ENCODE data around the gene RABGAP1L.
A peak's percentile ranks its signal among the peaks of the same experiment; 100 is the strongest.

RABGAP1L gene

DNA sequence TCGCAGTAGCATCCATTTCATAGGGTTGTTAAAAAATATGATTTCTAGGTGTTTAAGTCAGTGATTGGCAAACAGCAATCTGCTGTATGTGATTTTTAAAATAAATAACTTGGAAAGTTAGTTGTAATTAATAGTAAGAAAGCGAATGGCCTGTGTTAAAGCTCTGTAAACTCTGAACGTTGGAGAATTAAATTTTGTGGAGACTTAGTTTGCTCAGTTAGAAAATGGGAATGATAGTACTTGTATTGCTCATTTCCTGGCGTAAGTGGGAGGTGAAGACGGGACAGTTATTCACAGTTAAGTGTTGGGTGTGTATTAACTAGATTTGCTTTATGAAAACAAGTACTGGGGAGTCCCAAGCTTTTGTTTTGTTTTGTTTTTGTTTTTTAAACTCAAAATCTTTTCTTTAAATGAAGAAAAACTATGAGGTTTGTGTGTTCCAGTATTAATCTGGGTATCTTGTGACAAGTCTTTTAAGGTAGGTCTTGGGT lies 841.4 kb downstream of the RABGAP1L start:
- no peak for TF ChIP-seq POLR2A (IDR thresholded peaks at IDR 0.05; ENCODE audit: extremely low read depth, insufficient read length)
- no peak for TF ChIP-seq MYC (IDR thresholded peaks at IDR 0.05; ENCODE audit: low read depth, low read length)
- TF ChIP-seq MAX (IDR thresholded peaks at IDR 0.05; ENCODE audit: low read depth, low read length): no peak
- TF ChIP-seq CTCF (IDR thresholded peaks at IDR 0.05; ENCODE audit: low read depth, low read length): no peak
- H3K4me3 ChIP-seq (ENCODE audit: low read depth, low read length): peak overlapping the region; percentile 96
- peak; percentile 37 for DNase-seq (ENCODE audit: low read depth)

GRCh38 chr1:175002910-175003517 lies 843.7 kb downstream of the RABGAP1L start:
- TF ChIP-seq CTCF (IDR thresholded peaks at IDR 0.05; ENCODE audit: low read depth, low read length) (no peak), MYC (IDR thresholded peaks at IDR 0.05; ENCODE audit: low read depth, low read length) (no peak), MAX (IDR thresholded peaks at IDR 0.05; ENCODE audit: low read depth, low read length) (no peak), POLR2A (IDR thresholded peaks at IDR 0.05; ENCODE audit: extremely low read depth, insufficient read length) (no peak)
- no peak for DNase-seq (ENCODE audit: low read depth)
- peak overlapping the region; percentile 96 for H3K4me3 ChIP-seq (ENCODE audit: low read depth, low read length)

DNA sequence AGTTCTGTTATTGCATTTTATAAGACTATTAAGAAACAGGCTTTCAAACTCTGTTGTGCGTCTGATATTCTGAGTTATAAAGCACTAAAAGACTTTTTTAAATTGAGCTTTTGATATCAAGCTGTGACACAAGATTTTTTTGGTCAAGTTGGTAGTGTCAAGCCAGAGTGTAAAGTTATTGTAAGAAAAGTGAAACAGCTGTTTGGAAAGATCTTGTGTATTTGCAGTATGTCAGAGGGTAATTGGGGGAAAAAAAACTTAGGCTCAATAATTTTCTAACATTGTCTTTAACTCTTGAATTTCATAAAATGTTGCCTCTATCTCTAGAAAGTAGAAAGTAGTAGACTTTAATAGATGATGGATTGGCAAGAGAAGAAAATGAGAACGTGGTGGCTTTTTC lies 844.2 kb downstream of the RABGAP1L start:
- no peak for TF ChIP-seq MYC (IDR thresholded peaks at IDR 0.05; ENCODE audit: low read depth, low read length)
- TF ChIP-seq CTCF (IDR thresholded peaks at IDR 0.05; ENCODE audit: low read depth, low read length): no peak
- no peak for TF ChIP-seq POLR2A (IDR thresholded peaks at IDR 0.05; ENCODE audit: extremely low read depth, insufficient read length)
- no peak for TF ChIP-seq MAX (IDR thresholded peaks at IDR 0.05; ENCODE audit: low read depth, low read length)
- peak overlapping the region; percentile 96 for H3K4me3 ChIP-seq (ENCODE audit: low read depth, low read length)
- DNase-seq (ENCODE audit: low read depth): no peak

- DNase-seq (ENCODE audit: low read depth): no peak
- TF ChIP-seq MAX (IDR thresholded peaks at IDR 0.05; ENCODE audit: low read depth, low read length): no peak
- TF ChIP-seq POLR2A (IDR thresholded peaks at IDR 0.05; ENCODE audit: extremely low read depth, insufficient read length): no peak
- no peak for TF ChIP-seq MYC (IDR thresholded peaks at IDR 0.05; ENCODE audit: low read depth, low read length)
- no peak for TF ChIP-seq CTCF (IDR thresholded peaks at IDR 0.05; ENCODE audit: low read depth, low read length)
- peak overlapping the region; percentile 26 for H3K4me3 ChIP-seq (ENCODE audit: low read depth, low read length)
Measured at GRCh38 chr1:175005085-175005783, 845.9 kb downstream of the RABGAP1L start.

GRCh38 chr1:175009532-175009931 lies 850.2 kb downstream of the RABGAP1L start:
- no peak for DNase-seq (ENCODE audit: low read depth)
- H3K4me3 ChIP-seq (ENCODE audit: low read depth, low read length): no peak overlapping the region
- no peak for TF ChIP-seq CTCF (IDR thresholded peaks at IDR 0.05; ENCODE audit: low read depth, low read length)
- no peak for TF ChIP-seq MAX (IDR thresholded peaks at IDR 0.05; ENCODE audit: low read depth, low read length)
